Breast epithelium (tissue), 4 donors: ENCODE results near the gene MAST4. TPM values are rescaled to one million over a fixed set of nuclear protein-coding genes. Genes with fewer than 3 reads are reported as not detected.

ENCODE experiments used
- DNase-seq, 2 donors: peaks; one replicate each; pipeline ENCODE4 v3.0.0-alpha.2; 2019; ENCODE audit warnings: low spot score in 2 of 2
- H3K27ac ChIP-seq, 2 donors: fragments of 200-600 bp; sonication (generic) in 1 of 2; one replicate each; pipeline ENCODE4 v1.5.1; 2016 to 2019; ENCODE audit warnings: mild to moderate bottlenecking in 1 of 2
- H3K27me3 ChIP-seq, 2 donors: fragments of 200-600 bp; sonication (generic) in 1 of 2; one replicate each; pipeline versions ENCODE4 v1.5.1 to v1.6.0; 2017 to 2019; ENCODE audit warnings: control low read depth in 1 of 2, mild to moderate bottlenecking in 1 of 2
- H3K36me3 ChIP-seq: fragments of 200-600 bp; one replicate; pipeline ENCODE4 v1.5.1; 2019
- H3K4me1 ChIP-seq, 2 donors: fragments of 200-600 bp; sonication (generic); one replicate each; pipeline ENCODE4 v1.5.1; 2016 to 2019; ENCODE audit warnings: control low read depth in 1 of 2
- H3K4me3 ChIP-seq, 3 donors: fragments of 200-600 bp; sonication (generic); 1 replicate in 2 of 3; 2 replicates in 1 of 3; pipeline ENCODE4 v1.5.1; 2016 to 2019; ENCODE audit warnings: mild to moderate bottlenecking in 3 of 3, moderate library complexity in 2 of 3
- H3K9me3 ChIP-seq, 2 donors: fragments of 200-600 bp; sonication (generic) in 1 of 2; one replicate each; pipeline ENCODE4 v1.5.1; 2016 to 2019; ENCODE audit warnings: control low read depth in 1 of 2
- POLR2A ChIP-seq: fragments of 450-650 bp; IDR thresholded peaks from one replicate; pipeline ENCODE4 v1.6.1; 2016; ENCODE audit warnings: antibody characterized with exemption, mild to moderate bottlenecking, moderate library complexity
- POLR2AphosphoS5 ChIP-seq, 3 donors: sonication (generic); formaldehyde crosslinking; IDR thresholded peaks; one replicate each; pipeline ENCODE4 v1.6.1; 2017; ENCODE audit warnings: antibody characterized with exemption in 3 of 3
- intact Hi-C: fragments of 100-400 bp; cut with DNase I; formaldehyde crosslinking; loops from one replicate; pipeline ENCODE4 v1.15.1; 2023; ENCODE audit warnings: low total_unique reads
- total RNA-seq, 3 donors: library from RNA; depleted of rRNA; stranded (reverse); fragments of >200 nt; gene quantifications; one replicate each; pipeline ENCODE4 v1.1.0, GENCODE V29; 2016
- TF ChIP-seq, protein P1 (sequence below), 3 donors: fragments of 450-650 bp; IDR thresholded peaks; one replicate each; pipeline ENCODE4 v1.5.1; 2016 to 2017; ENCODE audit warnings: antibody characterized with exemption in 3 of 3, mild to moderate bottlenecking in 3 of 3, moderate library complexity in 3 of 3

The MAST4 gene
- total RNA-seq, 3 donors from 2014 or later, result 28.0 to 61.5 (median 50.1) TPM

DNA sequence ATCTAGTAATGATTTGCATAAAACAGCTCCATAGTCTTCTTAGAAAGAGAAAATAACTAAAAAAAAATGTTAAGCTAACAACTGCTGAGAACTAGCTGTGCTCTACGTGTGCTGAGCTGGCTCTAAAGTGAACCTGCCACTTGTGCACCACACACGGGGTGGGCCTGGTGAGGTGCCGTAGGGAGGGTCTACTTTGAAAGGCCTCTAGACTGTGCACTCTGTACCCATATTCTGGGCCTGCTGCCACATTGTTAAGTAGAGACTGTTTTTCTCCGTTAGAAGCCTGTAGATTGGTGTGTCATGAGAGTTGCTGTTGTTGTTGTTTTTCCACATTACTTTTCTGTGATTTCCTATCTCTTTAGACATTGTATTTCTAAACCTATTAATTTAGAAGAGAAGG lies 506.5 kb downstream of the MAST4 start:
- Histone ChIP-seq H3K4me3 (no peak overlapping the region), H3K27me3 (no peaks in the 10 kb centered on the region), H3K36me3 (no peaks in the 10 kb centered on the region), H3K9me3 (no peaks in the 10 kb centered on the region), H3K27ac (no peak overlapping the region), H3K4me1 (no peaks in the 10 kb centered on the region)
- intact Hi-C loops, result no loop called here
- no peak for TF ChIP-seq POLR2A
- TF ChIP-seq, protein P1, sequence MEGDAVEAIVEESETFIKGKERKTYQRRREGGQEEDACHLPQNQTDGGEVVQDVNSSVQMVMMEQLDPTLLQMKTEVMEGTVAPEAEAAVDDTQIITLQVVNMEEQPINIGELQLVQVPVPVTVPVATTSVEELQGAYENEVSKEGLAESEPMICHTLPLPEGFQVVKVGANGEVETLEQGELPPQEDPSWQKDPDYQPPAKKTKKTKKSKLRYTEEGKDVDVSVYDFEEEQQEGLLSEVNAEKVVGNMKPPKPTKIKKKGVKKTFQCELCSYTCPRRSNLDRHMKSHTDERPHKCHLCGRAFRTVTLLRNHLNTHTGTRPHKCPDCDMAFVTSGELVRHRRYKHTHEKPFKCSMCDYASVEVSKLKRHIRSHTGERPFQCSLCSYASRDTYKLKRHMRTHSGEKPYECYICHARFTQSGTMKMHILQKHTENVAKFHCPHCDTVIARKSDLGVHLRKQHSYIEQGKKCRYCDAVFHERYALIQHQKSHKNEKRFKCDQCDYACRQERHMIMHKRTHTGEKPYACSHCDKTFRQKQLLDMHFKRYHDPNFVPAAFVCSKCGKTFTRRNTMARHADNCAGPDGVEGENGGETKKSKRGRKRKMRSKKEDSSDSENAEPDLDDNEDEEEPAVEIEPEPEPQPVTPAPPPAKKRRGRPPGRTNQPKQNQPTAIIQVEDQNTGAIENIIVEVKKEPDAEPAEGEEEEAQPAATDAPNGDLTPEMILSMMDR (IDR thresholded peaks at IDR 0.05), result no peak
- no peak for TF ChIP-seq POLR2AphosphoS5 (IDR thresholded peaks at IDR 0.05)
- DNase-seq, result no peak

DNA sequence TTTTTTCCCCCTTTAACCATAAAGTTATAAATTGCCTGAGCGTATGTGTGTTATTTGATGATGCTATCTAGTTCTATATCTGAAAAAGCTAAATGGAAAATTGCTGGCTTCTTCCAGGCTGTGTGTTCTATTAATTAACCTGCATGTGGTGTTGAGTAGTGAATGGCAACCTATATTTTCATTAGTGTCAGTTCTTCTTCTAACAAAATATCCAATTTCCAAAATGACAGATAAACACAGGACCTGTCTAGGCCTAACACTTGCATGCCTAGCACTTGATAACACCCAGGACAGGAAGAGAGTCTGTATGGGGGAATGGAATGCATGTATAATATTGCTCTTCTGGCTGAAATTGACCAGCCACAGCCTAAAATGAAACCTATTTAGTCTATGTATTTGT lies 508.7 kb downstream of the MAST4 start:
- DNase-seq, result no peak
- Histone ChIP-seq H3K27me3 (no peaks in the 10 kb centered on the region), H3K36me3 (no peaks in the 10 kb centered on the region), H3K27ac (no peak overlapping the region), H3K4me1 (no peaks in the 10 kb centered on the region), H3K9me3 (no peaks in the 10 kb centered on the region), H3K4me3 (no peak overlapping the region)
- intact Hi-C loops, result no loop called here
- TF ChIP-seq POLR2A (no peak), POLR2AphosphoS5 (IDR thresholded peaks at IDR 0.05) (no peak)
- TF ChIP-seq, protein P1 (IDR thresholded peaks at IDR 0.05), result no peak

DNA sequence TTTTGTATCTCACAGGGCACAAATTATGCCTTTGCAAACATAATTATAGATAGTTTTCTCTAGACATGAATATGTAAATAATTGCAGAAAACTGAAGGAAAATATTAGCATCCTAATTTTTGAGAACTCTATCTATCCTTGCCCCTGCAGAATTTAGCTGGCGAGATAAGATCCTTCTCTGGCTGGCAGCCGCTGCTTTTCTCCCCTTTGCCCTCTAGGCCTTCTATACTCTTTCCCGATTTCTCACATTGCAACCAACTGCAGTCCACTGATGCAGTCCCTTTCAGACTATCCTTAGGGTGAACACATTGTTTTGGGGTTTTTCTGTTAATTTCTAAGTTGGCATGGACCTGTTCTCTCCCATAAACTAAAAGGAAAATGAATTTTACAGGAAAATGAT lies 509.1 kb downstream of the MAST4 start:
- H3K9me3 ChIP-seq, result no peaks in the 10 kb centered on the region
- no peaks in the 10 kb centered on the region for H3K27me3 ChIP-seq
- H3K36me3 ChIP-seq, result no peaks in the 10 kb centered on the region
- intact Hi-C loops, result no loop called here
- no peak overlapping the region for H3K4me3 ChIP-seq
- H3K27ac ChIP-seq, result no peak overlapping the region
- DNase-seq, result no peak
- no peak for TF ChIP-seq POLR2AphosphoS5 (IDR thresholded peaks at IDR 0.05)
- TF ChIP-seq, protein P1 (IDR thresholded peaks at IDR 0.05), result no peak
- TF ChIP-seq POLR2A, result no peak
- no peaks in the 10 kb centered on the region for H3K4me1 ChIP-seq

DNA sequence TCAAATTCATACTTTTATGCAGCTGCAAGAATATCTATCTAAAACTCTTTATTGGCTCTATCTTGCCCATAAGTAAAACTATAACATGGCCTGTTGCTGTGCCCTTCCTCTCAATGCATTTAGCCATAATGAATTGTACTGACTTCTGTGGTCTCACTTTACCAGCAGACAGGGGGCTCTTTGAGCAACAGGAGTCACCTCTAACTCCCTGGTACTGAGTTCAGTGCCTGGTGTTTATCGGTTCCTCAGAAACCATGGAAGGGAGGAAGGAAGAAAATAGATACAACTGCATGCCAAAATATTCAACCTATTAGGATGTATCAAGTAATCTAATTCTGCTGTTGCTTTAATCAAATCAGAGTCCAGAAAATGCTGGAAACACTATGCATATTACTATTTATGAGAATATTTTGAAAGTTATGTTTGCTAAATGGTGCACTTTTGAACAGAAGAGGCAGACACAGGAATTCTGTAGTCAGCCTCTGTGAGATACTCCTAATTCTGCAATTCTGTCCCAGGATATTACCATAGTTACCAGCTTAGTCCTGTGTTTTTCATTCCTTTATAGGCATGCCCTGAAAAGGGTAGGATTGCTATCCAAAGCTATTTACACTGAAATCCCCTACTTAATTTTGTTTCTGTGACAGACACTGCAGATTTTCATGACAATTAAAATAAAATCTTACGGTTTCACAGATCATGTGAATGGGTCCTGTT lies 510.6 kb downstream of the MAST4 start:
- H3K36me3 ChIP-seq, result no peaks in the 10 kb centered on the region
- no peak overlapping the region for H3K27ac ChIP-seq
- intact Hi-C loops, result no loop called here
- H3K4me3 ChIP-seq, result no peak overlapping the region
- no peaks in the 10 kb centered on the region for H3K9me3 ChIP-seq
- TF ChIP-seq, protein P1 (IDR thresholded peaks at IDR 0.05), result no peak
- no peak for TF ChIP-seq POLR2A
- no peak for TF ChIP-seq POLR2AphosphoS5 (IDR thresholded peaks at IDR 0.05)
- no peaks in the 10 kb centered on the region for H3K27me3 ChIP-seq
- no peaks in the 10 kb centered on the region for H3K4me1 ChIP-seq
- no peak for DNase-seq

DNA sequence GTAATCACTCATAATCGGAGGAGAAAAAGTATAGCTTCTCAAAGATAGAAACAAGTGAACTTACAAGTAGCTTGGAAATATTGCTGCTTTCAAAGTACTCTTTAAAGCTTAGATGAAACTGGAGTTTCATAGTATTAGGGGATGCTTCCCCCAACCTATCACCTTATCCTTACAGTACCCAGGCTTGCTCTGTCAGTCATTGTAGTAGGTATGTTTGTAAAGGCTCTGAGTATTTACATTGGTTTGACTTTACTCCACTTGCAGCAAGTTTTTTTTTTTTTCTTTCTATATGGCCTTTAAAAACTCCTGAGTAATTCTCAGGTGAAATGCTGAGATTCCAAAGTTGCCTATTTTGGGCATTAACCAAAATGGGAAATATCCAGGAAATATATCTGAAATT lies 515.6 kb downstream of the MAST4 start:
- H3K27ac ChIP-seq, result no peak overlapping the region
- DNase-seq, result no peak
- TF ChIP-seq, protein P1 (IDR thresholded peaks at IDR 0.05), result no peak
- TF ChIP-seq POLR2A, result no peak
- TF ChIP-seq POLR2AphosphoS5 (IDR thresholded peaks at IDR 0.05), result no peak
- intact Hi-C loops, result no loop called here
- no peaks in the 10 kb centered on the region for H3K4me1 ChIP-seq
- no peaks in the 10 kb centered on the region for H3K36me3 ChIP-seq
- H3K4me3 ChIP-seq, result no peak overlapping the region
- no peaks in the 10 kb centered on the region for H3K27me3 ChIP-seq
- no peaks in the 10 kb centered on the region for H3K9me3 ChIP-seq
